K562 (cell line): ENCODE measurements around the gene RNF113A. TPM values are rescaled to one million over a fixed set of nuclear protein-coding genes. Genes with fewer than 3 reads are reported as not detected.

Experiments used
- ATAC-seq: fragments of 200-7000 bp; cut with Tn5 transposase; 3 replicates; pipeline ENCODE4 v1.9.1; 2020; ENCODE audit warnings: moderate library complexity
- BruUV-seq: library from RNA; stranded (reverse); fragments of 400-500 nt; replicated peaks from 2 replicates; lab custom pipeline; 2021; lab: Mats Ljungman, UMichigan
- CTCF ChIA-PET: fragments of 300-600 bp; formaldehyde crosslinking; extraction: SDS; loops from one replicate; lab custom pipeline; 2021; ENCODE audit warnings: low intra/inter-chr PET ratio; lab: Yijun Ruan, JAX
- POLR2A ChIA-PET: fragments of 300-600, 350-650 bp; sonication (Branson Sonifier 250); formaldehyde crosslinking; extraction: SDS; loops from one replicate; lab custom pipeline; 2021; ENCODE audit warnings: antibody characterized with exemption, inconsistent platforms; lab: Yijun Ruan, JAX
- DNase-seq, 4 experiments: peaks; one replicate each; pipeline versions ENCODE4 v3.0.0 to v3.0.0-alpha.2; 2011 to 2018; ENCODE audit warnings: low spot score in 3 of 4, mixed read lengths in 3 of 4; ENCODE audit errors: extremely low read depth in 1 of 4
- FAIRE-seq: peaks from 2 replicates; lab custom pipeline; 2011; peaks lifted over from hg19 to GRCh38; lab: Jason Lieb, UNC
- H2AFZ ChIP-seq: 2 replicates; pipeline ENCODE4 v1.6.0; 2011; ENCODE audit warnings: low read depth, low read length, control low read depth, inconsistent platforms
- H3K27ac ChIP-seq: fragments of 200-600 bp; 3 replicates; pipeline ENCODE4 v1.8.0; 2011; ENCODE audit warnings: low read depth, mild to moderate bottlenecking, control low read depth, inconsistent platforms, low read length, moderate library complexity, mixed read lengths; ENCODE audit errors: extremely low read depth
- H3K27me3 ChIP-seq, 2 experiments: fragments of 300-600 bp in 1 of 2; 2 replicates in 1 of 2; 3 replicates in 1 of 2; pipeline versions ENCODE4 v1.6.0 to v1.8.0; 2011; ENCODE audit warnings: inconsistent platforms in 2 of 2, low read length in 2 of 2, mild to moderate bottlenecking in 1 of 2, mixed read lengths in 1 of 2, moderate library complexity in 1 of 2; ENCODE audit not compliant: control insufficient read depth in 2 of 2, insufficient read depth in 2 of 2
- H3K36me3 ChIP-seq: fragments of 300-600 bp; 3 replicates; pipeline ENCODE4 v1.8.0; 2011; ENCODE audit warnings: mild to moderate bottlenecking, low read length, inconsistent platforms; ENCODE audit not compliant: control insufficient read depth, insufficient read depth
- H3K4me1 ChIP-seq, 2 experiments: fragments of 200-600 bp in 1 of 2; replicated peaks in 1 of 2; 2 replicates in 1 of 2; 3 replicates in 1 of 2; pipeline versions ENCODE4 v1.5.1 to v1.8.0; 2011; ENCODE audit warnings: inconsistent platforms in 2 of 2, low read length in 2 of 2, mild to moderate bottlenecking in 1 of 2, mixed read lengths in 1 of 2, moderate library complexity in 1 of 2; ENCODE audit not compliant: control insufficient read depth in 2 of 2, insufficient read depth in 2 of 2
- H3K4me2 ChIP-seq: 2 replicates; pipeline ENCODE4 v1.6.1; 2011; ENCODE audit warnings: low read length, control low read depth, inconsistent platforms, mixed read lengths; ENCODE audit not compliant: insufficient read depth
- H3K4me3 ChIP-seq: fragments of 200-600 bp; sonication (generic), shearing (Covaris generic); 2 replicates; pipeline ENCODE4 v1.5.1; 2016; ENCODE audit warnings: control low read depth, inconsistent platforms
- H3K79me2 ChIP-seq: fragments of 200-600 bp; 3 replicates; pipeline ENCODE4 v1.8.0; 2011; ENCODE audit warnings: low read length, inconsistent platforms; ENCODE audit not compliant: control insufficient read depth, insufficient read depth
- H3K9ac ChIP-seq, 2 experiments: 2 replicates each; pipeline versions ENCODE4 v1.6.0 to v1.6.1; 2011; ENCODE audit warnings: low read depth in 2 of 2, low read length in 2 of 2, control low read depth in 1 of 2, inconsistent platforms in 1 of 2, mild to moderate bottlenecking in 1 of 2, mixed read lengths in 1 of 2; ENCODE audit not compliant: insufficient read depth in 1 of 2
- H3K9me1 ChIP-seq: one replicate; pipeline ENCODE4 v1.6.0; 2011; ENCODE audit warnings: inconsistent platforms, mild to moderate bottlenecking, low read length, moderate library complexity; ENCODE audit not compliant: control insufficient read depth, insufficient read depth
- H3K9me3 ChIP-seq: replicated peaks from 2 replicates; pipeline ENCODE4 v1.5.1; 2011; ENCODE audit warnings: low read depth, low read length, inconsistent platforms; ENCODE audit not compliant: control insufficient read depth, insufficient read depth
- H4K20me1 ChIP-seq: replicated peaks from 2 replicates; pipeline ENCODE4 v1.6.1; 2011; ENCODE audit warnings: low read length, inconsistent platforms, mixed read lengths; ENCODE audit not compliant: control insufficient read depth, insufficient read depth
- MYC ChIP-seq, 2 experiments: fragments of 250-450 bp in 1 of 2; sonication (Bioruptor Pico) in 1 of 2; IDR thresholded peaks; 2 replicates each; pipeline versions ENCODE4 v1.5.1 to v1.6.1; 2012 to 2021; ENCODE audit warnings: low read depth in 2 of 2, borderline replicate concordance in 1 of 2, improper control_type of control experiment in 1 of 2, low read length in 1 of 2, mild to moderate bottlenecking in 1 of 2, moderate library complexity in 1 of 2
- RAD21 ChIP-seq, 2 experiments: fragments of 250-450 bp in 1 of 2; fragments of 450-650 bp in 1 of 2; sonication (Bioruptor Pico) in 1 of 2; formaldehyde crosslinking in 1 of 2; IDR thresholded peaks in 1 of 2; conservative IDR thresholded peaks in 1 of 2; 2 replicates each; pipeline versions ENCODE4 v1.4.0 to v1.8.0; 2020 to 2022; ENCODE audit warnings: mild to moderate bottlenecking in 2 of 2, moderate library complexity in 1 of 2
- ZNF3 ChIP-seq: fragments of 250-450 bp; sonication (Bioruptor Pico); IDR thresholded peaks from 2 replicates; pipeline ENCODE4 v1.5.0; 2021; ENCODE audit warnings: mild to moderate bottlenecking, moderate library complexity
- WGBS: fragments of 100-300 bp; shearing (Covaris generic); methylation state at CpG from one replicate; pipeline ENCODE4 v1.1.6; 2016; ENCODE audit warnings: low coverage, mixed read lengths; ENCODE audit not compliant: insufficient coverage; ENCODE audit errors: missing lambda C conversion rate; 5-methylcytosine and 5-hydroxymethylcytosine counted together
- in situ Hi-C: fragments of 300-500 bp; cut with MboI; formaldehyde crosslinking; loops from 4 replicates; pipeline ENCODE4 v1.15.0; 2018; ENCODE audit warnings: inconsistent platforms, mixed read lengths
- intact Hi-C: fragments of 100-400 bp; cut with micrococcal nuclease; formaldehyde crosslinking; loops from 2 replicates; pipeline ENCODE4 v1.14.2; 2022
- polyA plus RNA-seq, 8 experiments: library from polyadenylated mRNA; depleted of rRNA in 4 of 8; stranded (reverse) in 5 of 8; unstranded in 3 of 8; fragments of >200 nt; fragmentation: Nextera tagmentation in 2 of 8; fragmentation: Illumina TruSeq in 1 of 8; extraction: Ambion mirVana in 2 of 8; extraction: Trizol in 1 of 8; gene quantifications; 2 replicates each; pipeline versions ENCODE4 v1.2.1 to v1.2.3, GENCODE V29; 2011 to 2014; ENCODE audit warnings: inconsistent platforms in 1 of 8, missing spikeins in 1 of 8
- total RNA-seq, 7 experiments: library from RNA; depleted of rRNA in 6 of 7; stranded (reverse); fragments of >200 nt in 6 of 7; fragmentation: Illumina TruSeq in 2 of 7; extraction: Trizol in 2 of 7; gene quantifications; 2 replicates each; pipeline versions ENCODE4 v1.2.1 to v1.2.3, GENCODE V29; 2011 to 2021; ENCODE audit warnings: low replicate concordance in 1 of 7
- TF ChIP-seq, protein P1 (sequence below): sonication (generic); formaldehyde crosslinking; IDR thresholded peaks from 2 replicates; pipeline ENCODE4 v1.8.1; 2023; ENCODE audit warnings: mild to moderate bottlenecking, missing genetic modification reagents

The RNF113A gene
- total and polyA plus RNA-seq, 9 of the 15 experiments (the other 6 are each of a cell fraction or from before 2014, with no cell fraction given): 21.2 to 38.4 (median 28.1) TPM

- ChIA-PET POLR2A (interaction anchor here (0.7 to 4.4 kb wide), 6 partner anchors 11 to 64 kb away, joined by 3 to 30 read pairs (median 7); partner anchors contain the start of genes NDUFA1, RNF113A and RPL39), CTCF (no interaction called here)
- Histone ChIP-seq H3K9me1 (no peaks in the 10 kb centered on the region), H3K4me1 (peaks cover 0 to 2% of the 10 kb centered on the region in 2 experiments; a peak in 1 of 5 replicates), H4K20me1 (no peaks in the 10 kb centered on the region), H3K9ac (peak overlapping the region; percentile 68 to 89), H3K9me3 (no peaks in the 10 kb centered on the region), H3K79me2 (peaks cover 19% of the 10 kb centered on the region), H3K27ac (peak overlapping the region; percentile 65; the same call in 2 of the 3 replicates), H3K4me3 (peak overlapping the region; percentile 70), H2AFZ (peak overlapping the region; percentile 91), H3K27me3 (no peaks in the 10 kb centered on the region), H3K36me3 (peaks cover 27% of the 10 kb centered on the region; the same call in 2 of the 3 replicates), H3K4me2 (peak overlapping the region; percentile 72)
- intact Hi-C loops (loop anchor here (2.0 kb wide), 1 partner anchor 17 kb away; the partner anchor contains the start of genes NDUFA1 and RNF113A), in situ Hi-C loops (no loop called here)
- DNase-seq: peak in 1 of 4 experiments; percentile 23
- ATAC-seq: peak; percentile 29; the same call in 1 of the 3 replicates
- BruUV-seq: TSS peak; percentile 87
- TF ChIP-seq MYC (IDR thresholded peaks at IDR 0.05; ENCODE audit: low read depth, low read length): no peak
- no peak for TF ChIP-seq MYC (CRISPR knock-in tag; IDR thresholded peaks at IDR 0.05; ENCODE audit: borderline replicate concordance, low read depth)
- TF ChIP-seq, protein P1, sequence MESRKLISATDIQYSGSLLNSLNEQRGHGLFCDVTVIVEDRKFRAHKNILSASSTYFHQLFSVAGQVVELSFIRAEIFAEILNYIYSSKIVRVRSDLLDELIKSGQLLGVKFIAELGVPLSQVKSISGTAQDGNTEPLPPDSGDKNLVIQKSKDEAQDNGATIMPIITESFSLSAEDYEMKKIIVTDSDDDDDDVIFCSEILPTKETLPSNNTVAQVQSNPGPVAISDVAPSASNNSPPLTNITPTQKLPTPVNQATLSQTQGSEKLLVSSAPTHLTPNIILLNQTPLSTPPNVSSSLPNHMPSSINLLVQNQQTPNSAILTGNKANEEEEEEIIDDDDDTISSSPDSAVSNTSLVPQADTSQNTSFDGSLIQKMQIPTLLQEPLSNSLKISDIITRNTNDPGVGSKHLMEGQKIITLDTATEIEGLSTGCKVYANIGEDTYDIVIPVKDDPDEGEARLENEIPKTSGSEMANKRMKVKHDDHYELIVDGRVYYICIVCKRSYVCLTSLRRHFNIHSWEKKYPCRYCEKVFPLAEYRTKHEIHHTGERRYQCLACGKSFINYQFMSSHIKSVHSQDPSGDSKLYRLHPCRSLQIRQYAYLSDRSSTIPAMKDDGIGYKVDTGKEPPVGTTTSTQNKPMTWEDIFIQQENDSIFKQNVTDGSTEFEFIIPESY (CRISPR knock-in tag): no peak
- no peak for TF ChIP-seq RAD21 (CRISPR knock-in tag; conservative IDR thresholded peaks at IDR 0.05 in 1 of 2, IDR thresholded peaks at IDR 0.05 in 1 of 2)
- no peak for TF ChIP-seq ZNF3
- no peak for FAIRE-seq
- 9% methylated on average over 10 of the region's 10 CpGs for WGBS
Observed at GRCh38 chrX:119853444-119853843, 18.1 kb downstream of the RNF113A start.
